IMR-90 (cell line): ENCODE data around the gene MT1E. TPM values are rescaled to one million over a fixed set of nuclear protein-coding genes. Genes with fewer than 3 reads are reported as not detected.

ENCODE experiments used
- ATAC-seq: fragments of 200-7000 bp; cut with Tn5 transposase; 2 replicates; pipeline ENCODE4 v1.9.1; 2020; ENCODE audit warnings: low read depth, mild to moderate bottlenecking, moderate library complexity
- BruUV-seq: library from RNA; stranded (reverse); fragments of 400-500 nt; replicated peaks from 2 replicates; lab custom pipeline; 2021; lab: Mats Ljungman, UMichigan
- CTCF ChIA-PET: fragments of 300-600 bp; formaldehyde crosslinking; extraction: SDS; loops from one replicate; lab custom pipeline; 2021; ENCODE audit warnings: antibody characterized with exemption; lab: Yijun Ruan, JAX
- POLR2A ChIA-PET: fragments of 300-600 bp; sonication (Branson Sonifier 250); formaldehyde crosslinking; loops from one replicate; lab custom pipeline; 2022; ENCODE audit warnings: antibody characterized with exemption; ENCODE audit not compliant: unreplicated experiment; lab: Charles Lee
- DNase-seq: peaks from one replicate; pipeline ENCODE4 v3.0.0; 2013
- H2AFZ ChIP-seq: replicated peaks from 2 replicates; pipeline ENCODE3; 2013; ENCODE audit warnings: low read length, mild to moderate bottlenecking; ENCODE audit not compliant: poor library complexity
- H2AK5ac ChIP-seq: 2 replicates; pipeline ENCODE4 v1.6.1; 2013; ENCODE audit warnings: low read depth, low read length, inconsistent platforms
- H2AK9ac ChIP-seq: replicated peaks from 2 replicates; pipeline ENCODE3; 2013; ENCODE audit warnings: mild to moderate bottlenecking, low read depth, low read length, moderate library complexity; ENCODE audit not compliant: poor library complexity
- H2BK120ac ChIP-seq: 2 replicates; pipeline ENCODE4 v1.6.1; 2013; ENCODE audit warnings: low read depth, low read length, inconsistent platforms
- H2BK15ac ChIP-seq: 3 replicates; pipeline ENCODE4 v1.6.1; 2013; ENCODE audit warnings: low read depth, low read length, inconsistent platforms
- H2BK20ac ChIP-seq: 2 replicates; pipeline ENCODE4 v1.6.1; 2013; ENCODE audit warnings: low read depth, mild to moderate bottlenecking, inconsistent platforms, low read length, moderate library complexity
- H2BK5ac ChIP-seq: 2 replicates; pipeline ENCODE4 v1.6.1; 2013; ENCODE audit warnings: mild to moderate bottlenecking, low read depth, low read length, inconsistent platforms; ENCODE audit not compliant: poor library complexity, severe bottlenecking
- H3K14ac ChIP-seq: replicated peaks from 2 replicates; pipeline ENCODE4 v1.6.1; 2013; ENCODE audit warnings: low read depth, low read length, inconsistent platforms
- H3K18ac ChIP-seq: 2 replicates; pipeline ENCODE4 v1.6.1; 2013; ENCODE audit warnings: low read depth, low read length, control low read depth
- H3K23ac ChIP-seq: 2 replicates; pipeline ENCODE4 v1.6.1; 2013; ENCODE audit warnings: low read depth, low read length, inconsistent platforms
- H3K27ac ChIP-seq: 2 replicates; pipeline ENCODE4 v1.5.1; 2013; ENCODE audit warnings: mild to moderate bottlenecking, control low read depth, low read length; ENCODE audit not compliant: insufficient read depth
- H3K27me3 ChIP-seq: 2 replicates; pipeline ENCODE4 v1.6.1; 2013; ENCODE audit warnings: low read length; ENCODE audit not compliant: control insufficient read depth, insufficient read depth
- H3K36me3 ChIP-seq: 2 replicates; pipeline ENCODE4 v1.6.1; 2013; ENCODE audit warnings: low read length, mixed read lengths; ENCODE audit not compliant: control insufficient read depth, insufficient read depth
- H3K4ac ChIP-seq: 2 replicates; pipeline ENCODE4 v1.6.1; 2013; ENCODE audit warnings: low read depth, low read length, inconsistent platforms
- H3K4me1 ChIP-seq: 2 replicates; pipeline ENCODE4 v1.6.1; 2013; ENCODE audit warnings: low read length, mixed read lengths; ENCODE audit not compliant: control insufficient read depth, insufficient read depth
- H3K4me2 ChIP-seq: 2 replicates; pipeline ENCODE4 v1.6.1; 2013; ENCODE audit warnings: low read depth, mild to moderate bottlenecking, control low read depth, low read length, moderate library complexity
- H3K4me3 ChIP-seq: 2 replicates; pipeline ENCODE4 v1.5.1; 2013; ENCODE audit warnings: low read depth, mild to moderate bottlenecking, control low read depth, low read length, moderate library complexity; ENCODE audit not compliant: insufficient read depth
- H3K56ac ChIP-seq: 2 replicates; pipeline ENCODE4 v1.6.1; 2013; ENCODE audit warnings: low read length, inconsistent platforms; ENCODE audit not compliant: insufficient read depth; ENCODE audit errors: extremely low read depth
- H3K79me1 ChIP-seq, 2 experiments: 2 replicates each; pipeline ENCODE4 v1.6.1; 2013; ENCODE audit warnings: low read length in 2 of 2, inconsistent platforms in 1 of 2, low read depth in 1 of 2
- H3K9ac ChIP-seq: 2 replicates; pipeline ENCODE4 v1.6.1; 2013; ENCODE audit warnings: low read depth, low read length, control low read depth
- H3K9me1 ChIP-seq: 2 replicates; pipeline ENCODE4 v1.6.1; 2013; ENCODE audit warnings: low read length, inconsistent platforms; ENCODE audit not compliant: insufficient read depth
- H3K9me3 ChIP-seq: 2 replicates; pipeline ENCODE4 v1.6.1; 2013; ENCODE audit warnings: low read length; ENCODE audit not compliant: control insufficient read depth, insufficient read depth
- H4K20me1 ChIP-seq: 2 replicates; pipeline ENCODE4 v1.6.1; 2013; ENCODE audit warnings: low read length, inconsistent platforms; ENCODE audit not compliant: insufficient read depth
- H4K5ac ChIP-seq: 2 replicates; pipeline ENCODE4 v1.6.1; 2013; ENCODE audit warnings: mild to moderate bottlenecking, low read depth, low read length, control low read depth
- H4K8ac ChIP-seq, 2 experiments: 2 replicates each; pipeline ENCODE4 v1.6.1; 2013; ENCODE audit warnings: low read depth in 2 of 2, low read length in 2 of 2, control low read depth in 1 of 2, inconsistent platforms in 1 of 2
- H4K91ac ChIP-seq: 2 replicates; pipeline ENCODE4 v1.6.1; 2013; ENCODE audit warnings: low read depth, low read length, inconsistent platforms; ENCODE audit not compliant: insufficient read depth
- BHLHE40 ChIP-seq: fragments of 150-350 bp; IDR thresholded peaks from 2 replicates; pipeline ENCODE4 v1.6.1; 2016; ENCODE audit warnings: mild to moderate bottlenecking, low read depth, low read length
- CEBPB ChIP-seq: IDR thresholded peaks from 2 replicates; pipeline ENCODE4 v1.6.1; 2012; ENCODE audit warnings: low read depth, low read length, improper control_type of control experiment
- CHD1 ChIP-seq: IDR thresholded peaks from 2 replicates; pipeline ENCODE4 v1.6.1; 2012; ENCODE audit warnings: low read depth, low read length, improper control_type of control experiment
- CTCF ChIP-seq: conservative IDR thresholded peaks from 2 replicates; pipeline ENCODE4 v1.5.1; 2012; ENCODE audit warnings: mild to moderate bottlenecking, low read depth, low read length, improper control_type of control experiment
- FOS ChIP-seq: fragments of 150-350 bp; IDR thresholded peaks from 2 replicates; pipeline ENCODE4 v1.6.1; 2016; ENCODE audit warnings: low read depth, low read length
- MAFK ChIP-seq: IDR thresholded peaks from 2 replicates; pipeline ENCODE4 v1.6.1; 2012; ENCODE audit warnings: low read depth, low read length, improper control_type of control experiment
- MAZ ChIP-seq: IDR thresholded peaks from 2 replicates; pipeline ENCODE4 v1.6.1; 2012; ENCODE audit warnings: low read depth, mild to moderate bottlenecking, low read length, improper control_type of control experiment, moderate library complexity, borderline replicate concordance
- MXI1 ChIP-seq: IDR thresholded peaks from 2 replicates; pipeline ENCODE4 v1.6.1; 2012; ENCODE audit warnings: low read depth, mild to moderate bottlenecking, low read length, moderate library complexity, borderline replicate concordance
- NFE2L2 ChIP-seq: fragments of 150-350 bp; IDR thresholded peaks from 2 replicates; pipeline ENCODE4 v1.6.1; 2016; ENCODE audit warnings: low read depth, mild to moderate bottlenecking, low read length
- POLR2A ChIP-seq: IDR thresholded peaks from 2 replicates; pipeline ENCODE4 v1.6.1; 2012; ENCODE audit warnings: mild to moderate bottlenecking, low read depth, low read length
- RFX5 ChIP-seq: IDR thresholded peaks from 2 replicates; pipeline ENCODE4 v1.8.0; 2012; ENCODE audit warnings: low read depth, mild to moderate bottlenecking, low read length, moderate library complexity
- SMC3 ChIP-seq: fragments of 150-350 bp; IDR thresholded peaks from 2 replicates; pipeline ENCODE4 v1.6.1; 2016; ENCODE audit warnings: low read depth, mild to moderate bottlenecking, antibody characterized with exemption, low read length, moderate library complexity
- USF2 ChIP-seq: fragments of 150-350 bp; IDR thresholded peaks from 2 replicates; pipeline ENCODE4 v1.6.1; 2017; ENCODE audit warnings: mild to moderate bottlenecking, antibody characterized with exemption, low read length, low read depth
- WGBS, 2 experiments: methylation state at CpG; one replicate each; pipeline versions ENCODE4 v1.1.5 to v1.1.7; 2013; ENCODE audit warnings: missing lambda C conversion rate in 2 of 2; ENCODE audit not compliant: insufficient read length in 1 of 2; ENCODE audit errors: extremely low coverage in 2 of 2; 5-methylcytosine and 5-hydroxymethylcytosine counted together
- dilution Hi-C: fragments of 300-500 bp; cut with HindIII; formaldehyde crosslinking; loops from one replicate; pipeline ENCODE4 v1.14.3; 2018; ENCODE audit warnings: low sequenced_read_pairs; ENCODE audit not compliant: unreplicated experiment
- in situ Hi-C: fragments of 300-500 bp; cut with MboI; formaldehyde crosslinking; loops from 3 replicates; pipeline ENCODE4 v1.14.3; 2019; ENCODE audit warnings: low sequenced_read_pairs, inconsistent platforms, mixed read lengths
- intact Hi-C: fragments of 100-400 bp; cut with micrococcal nuclease; formaldehyde crosslinking; loops from 2 replicates; pipeline ENCODE4 v1.10.0; 2022
- polyA plus RNA-seq, 3 experiments: library from polyadenylated mRNA; depleted of rRNA; stranded (reverse); fragments of >200 nt; gene quantifications; 2 replicates each; pipeline ENCODE4 v1.2.3, GENCODE V29; 2012; ENCODE audit warnings: low replicate concordance in 1 of 3
- total RNA-seq: library from RNA; depleted of rRNA; stranded (reverse); fragments of >200 nt; gene quantifications from 2 replicates; pipeline ENCODE4 v1.2.3, GENCODE V29; 2012

The MT1E gene
- total and polyA plus RNA-seq, 2 of the 4 experiments (the other 2 are of a cell fraction): 137 to 821 TPM

DNA sequence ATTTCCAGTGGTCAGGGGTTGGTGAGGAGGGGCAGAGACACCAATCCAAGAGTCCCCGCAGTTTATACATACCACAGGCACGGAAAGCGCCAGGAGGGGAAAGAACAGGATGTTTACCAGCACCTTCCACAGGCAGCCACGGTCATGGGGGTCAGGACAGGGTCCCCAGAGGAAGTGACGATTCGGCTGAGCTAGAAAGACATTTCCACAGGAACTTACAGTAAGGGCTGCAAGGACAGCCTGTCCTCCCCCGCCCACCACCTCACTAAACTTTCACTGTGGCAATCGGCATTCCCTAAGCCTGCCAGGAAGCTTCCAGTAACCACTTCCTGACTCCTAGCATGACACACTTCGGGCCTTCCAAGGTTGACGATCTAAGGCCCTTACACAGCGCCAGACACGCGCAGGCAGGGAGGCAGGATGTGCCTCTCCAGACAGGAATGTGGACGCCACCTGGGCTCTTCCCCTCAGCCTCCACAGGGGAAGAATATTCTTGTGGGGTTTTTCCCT, 18.4 kb upstream of the MT1E start:
- peak overlapping the region; percentile 96 for H2BK20ac ChIP-seq
- peak overlapping the region; percentile 64 for H3K4me2 ChIP-seq
- H4K5ac ChIP-seq: peak overlapping the region; percentile 97
- intact Hi-C loops (loop anchor here (5.0 to 10.0 kb wide), 3 partner anchors 75 to 252 kb away; partner anchors contain the start of gene MT1X), in situ Hi-C loops (no loop called here), dilution Hi-C loops (no loop called here)
- H2BK120ac ChIP-seq: peak overlapping the region; percentile 97
- ChIA-PET CTCF (no interaction called here), POLR2A (interaction anchor here (2.5 kb wide), 1 partner anchor 19 kb away, joined by 37 read pairs; the partner anchor contains the start of gene MT1E)
- H4K8ac ChIP-seq: peak overlapping the region; percentile 96 to 98
- WGBS, 2 experiments: 0% methylated on average over 2 of the region's 14 CpGs; no CpG with 5 or more reads in 1 of the 2 experiments
- H2AK9ac ChIP-seq: peak overlapping the region; percentile 95
- H2AK5ac ChIP-seq: peak overlapping the region; percentile 97
- peak overlapping the region; percentile 99; the same call in 1 of the 2 replicates for H3K23ac ChIP-seq
- peak overlapping the region; percentile 92 for H3K56ac ChIP-seq
- H3K9me1 ChIP-seq: peaks cover 22% of the 10 kb centered on the region
- no peaks in the 10 kb centered on the region for H3K9me3 ChIP-seq
- peak overlapping the region; percentile 4; the same call in 1 of the 2 replicates for H3K4me3 ChIP-seq
- H3K4ac ChIP-seq: peak overlapping the region; percentile 99
- peaks cover 30% of the 10 kb centered on the region for H3K4me1 ChIP-seq
- peaks cover 0 to 36% of the 10 kb centered on the region in 2 experiments; a peak in 2 of 4 replicates for H3K79me1 ChIP-seq
- H3K36me3 ChIP-seq: no peaks in the 10 kb centered on the region
- peaks cover 11% of the 10 kb centered on the region for H4K20me1 ChIP-seq
- peak; percentile 100 for DNase-seq
- peak overlapping the region; percentile 28 for H3K18ac ChIP-seq
- H2BK5ac ChIP-seq: peak overlapping the region; percentile 95
- peak overlapping the region; percentile 83 for H3K9ac ChIP-seq
- peak overlapping the region; percentile 99 for H3K14ac ChIP-seq
- H2AFZ ChIP-seq: peak overlapping the region; percentile 87
- H3K27me3 ChIP-seq: no peaks in the 10 kb centered on the region
- peak overlapping the region; percentile 97; the same call in 2 of the 3 replicates for H2BK15ac ChIP-seq
- H3K27ac ChIP-seq: peak overlapping the region; percentile 99
- no TSS peak for BruUV-seq
- H4K91ac ChIP-seq: peak overlapping the region; percentile 98
- TF ChIP-seq CEBPB (peak; percentile 95), MXI1 (no peak), CHD1 (peak; percentile 55; the same call in 1 of the 2 replicates), SMC3 (no peak), CTCF (no peak), NFE2L2 (peak; percentile 26; the same call in 1 of the 2 replicates), USF2 (peak; percentile 19; the same call in 1 of the 2 replicates), RFX5 (no peak), MAFK (peak; percentile 21; the same call in 1 of the 2 replicates), BHLHE40 (peak; percentile 72), MAZ (peak; percentile 53; the same call in 1 of the 2 replicates), POLR2A (peak; percentile 75), FOS (peak; percentile 82)
- peak; percentile 32 for ATAC-seq
